Measurements from ENCODE around the gene SLC49A3.
"Not testable (repeated sequence)": the region's sequence is repeated elsewhere in the genome, so short reads cannot be mapped to it uniquely, and the experiment has no call there.

Gene SLC49A3

GRCh38 chr4:703336-704197 lies 14.6 kb upstream of the SLC49A3 start:
- DNase-seq = no peak
- TF ChIP-seq GATA1 (IDR thresholded peaks at IDR 0.05; ENCODE audit: low read depth, low read length) (no peak), POLR2A (IDR thresholded peaks at IDR 0.05; ENCODE audit: low read length) (no peak)

- no peak for TF ChIP-seq POLR2A (IDR thresholded peaks at IDR 0.05; ENCODE audit: low read length)
- no peak for TF ChIP-seq GATA1 (IDR thresholded peaks at IDR 0.05; ENCODE audit: low read depth, low read length)
- peak; percentile 49 to 60 for DNase-seq
Observed at GRCh38 chr4:702618-703048, 13.7 kb upstream of the SLC49A3 start.

- DNase-seq = no peak
- TF ChIP-seq POLR2A (IDR thresholded peaks at IDR 0.05; ENCODE audit: low read length) (no peak), GATA1 (IDR thresholded peaks at IDR 0.05; ENCODE audit: low read depth, low read length) (no peak)
Observed at GRCh38 chr4:700587-701264, 11.8 kb upstream of the SLC49A3 start.

GRCh38 chr4:699816-700580 lies 11.0 kb upstream of the SLC49A3 start:
- no peak for TF ChIP-seq POLR2A (IDR thresholded peaks at IDR 0.05; ENCODE audit: low read length)
- no peak for TF ChIP-seq GATA1 (IDR thresholded peaks at IDR 0.05; ENCODE audit: low read depth, low read length)
- no peak for DNase-seq

- not testable (repeated sequence) for DNase-seq
Observed at GRCh38 chr4:694341-694940, 5.5 kb upstream of the SLC49A3 start.

- TF ChIP-seq GATA1 (IDR thresholded peaks at IDR 0.05; ENCODE audit: low read depth, low read length) (no peak), POLR2A (IDR thresholded peaks at IDR 0.05; ENCODE audit: low read length) (no peak)
- no peak for DNase-seq
Observed at GRCh38 chr4:692771-693554, 4.0 kb upstream of the SLC49A3 start.

GRCh38 chr4:689723-690122 lies 772 bp upstream of the SLC49A3 start:
- TF ChIP-seq POLR2A (IDR thresholded peaks at IDR 0.05; ENCODE audit: low read length) = no peak
- TF ChIP-seq GATA1 (IDR thresholded peaks at IDR 0.05; ENCODE audit: low read depth, low read length) = no peak
- DNase-seq = no peak

- no peak for DNase-seq
- no peak for TF ChIP-seq GATA1 (IDR thresholded peaks at IDR 0.05; ENCODE audit: low read depth, low read length)
- no peak for TF ChIP-seq POLR2A (IDR thresholded peaks at IDR 0.05; ENCODE audit: low read length)
Observed at GRCh38 chr4:687971-688853, 739 bp downstream of the SLC49A3 start.

GRCh38 chr4:687048-687970 lies 1.6 kb downstream of the SLC49A3 start:
- DNase-seq = peak; percentile 59 to 77
- no peak for TF ChIP-seq GATA1 (IDR thresholded peaks at IDR 0.05; ENCODE audit: low read depth, low read length)
- TF ChIP-seq POLR2A (IDR thresholded peaks at IDR 0.05; ENCODE audit: low read length) = no peak

GRCh38 chr4:686413-687040 lies 2.4 kb downstream of the SLC49A3 start:
- TF ChIP-seq POLR2A (IDR thresholded peaks at IDR 0.05; ENCODE audit: low read length) (no peak), GATA1 (IDR thresholded peaks at IDR 0.05; ENCODE audit: low read depth, low read length) (no peak)
- no peak for DNase-seq

Data from erythroblast (primary cell).